Inflammatory macrophage (primary cell): ENCODE data around the gene ASNSD1.
"Not testable (repeated sequence)": the region's sequence is repeated elsewhere in the genome, so short reads cannot be mapped to it uniquely, and the experiment has no call there.

Source experiments
- DNase-seq, 2 donors: peaks; one replicate each; pipeline ENCODE4 v3.0.0-alpha.2; 2020 to 2022

Gene ASNSD1

DNA sequence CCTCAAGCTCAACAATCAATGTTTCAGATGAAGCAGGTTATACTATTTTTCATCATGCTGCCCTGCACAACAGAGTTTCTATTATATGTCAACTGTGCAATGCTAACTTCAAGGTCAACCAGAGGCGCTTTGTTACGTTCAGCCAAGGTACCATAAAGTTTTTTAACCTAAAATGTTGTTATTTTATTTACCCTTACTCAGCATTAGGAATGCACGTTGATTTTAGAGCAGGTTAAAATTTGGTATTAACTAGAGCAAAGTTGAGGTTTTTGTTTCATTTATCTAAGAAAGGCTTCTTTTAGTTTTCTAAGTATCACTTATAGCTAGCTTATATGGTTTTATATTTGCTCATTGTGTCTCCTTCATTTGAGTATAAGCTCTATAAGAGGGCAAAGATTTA is 35.0 kb downstream of the ASNSD1 start:
- DNase-seq, result no peak

DNA sequence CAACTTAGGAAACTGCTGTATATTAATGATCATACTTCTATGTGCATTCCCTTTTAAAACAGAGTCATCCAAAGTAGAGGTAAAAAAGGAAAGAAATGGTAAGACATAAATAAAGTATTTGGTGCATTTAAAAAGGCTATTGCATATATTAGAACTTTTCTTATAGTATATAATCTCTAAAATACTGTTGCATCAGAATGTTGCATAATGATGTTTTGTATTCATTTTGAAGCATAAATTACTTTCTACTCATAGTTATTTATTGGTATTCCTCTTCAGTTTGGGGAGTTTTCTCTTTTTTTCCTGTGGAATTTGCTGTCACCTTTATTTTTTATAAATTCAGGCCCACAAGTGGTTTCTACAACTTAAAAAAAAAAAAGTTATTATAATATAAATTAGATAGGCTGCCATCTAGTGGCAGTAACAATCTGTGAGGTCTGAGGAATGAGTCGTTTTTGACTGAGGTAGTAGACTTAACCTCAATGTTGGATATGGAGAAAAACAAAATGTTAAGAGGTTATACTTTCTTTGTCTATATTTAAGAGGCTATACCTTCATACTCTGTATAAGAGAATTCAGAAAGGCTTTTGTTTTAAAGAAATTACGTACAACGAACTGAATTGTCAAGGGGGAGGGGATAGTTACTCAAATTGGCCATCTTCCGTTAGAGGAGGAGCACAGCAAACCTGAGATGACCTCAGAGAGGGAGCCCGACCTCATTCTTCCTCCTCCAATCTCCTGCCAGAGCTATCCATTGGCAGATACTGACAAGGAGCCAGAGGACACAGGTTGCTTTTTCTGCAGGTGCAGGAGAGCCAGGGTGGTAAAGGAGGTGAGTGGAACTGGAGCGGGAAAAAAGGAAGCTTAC is 37.0 kb downstream of the ASNSD1 start:
- peak; percentile 43 to 67 for DNase-seq

DNA sequence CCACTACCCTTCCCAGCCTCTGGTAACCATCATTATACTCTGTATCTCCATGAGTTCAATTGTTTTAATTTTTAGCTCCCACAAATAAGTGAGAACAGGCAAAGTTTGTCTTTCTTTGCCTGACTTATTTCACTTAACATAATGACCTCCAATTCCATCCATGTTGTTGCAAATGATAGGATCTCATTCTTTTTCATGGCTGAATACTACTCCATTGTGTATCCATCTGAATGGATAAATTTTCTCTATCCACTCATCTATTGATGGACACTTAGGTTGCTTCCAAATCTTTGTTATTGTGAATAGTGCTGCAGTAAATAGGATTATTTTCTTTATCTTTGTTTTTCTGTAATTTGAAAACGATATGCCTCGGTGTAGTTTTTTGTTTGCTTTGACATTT is 39.4 kb downstream of the ASNSD1 start:
- no peak for DNase-seq

DNA sequence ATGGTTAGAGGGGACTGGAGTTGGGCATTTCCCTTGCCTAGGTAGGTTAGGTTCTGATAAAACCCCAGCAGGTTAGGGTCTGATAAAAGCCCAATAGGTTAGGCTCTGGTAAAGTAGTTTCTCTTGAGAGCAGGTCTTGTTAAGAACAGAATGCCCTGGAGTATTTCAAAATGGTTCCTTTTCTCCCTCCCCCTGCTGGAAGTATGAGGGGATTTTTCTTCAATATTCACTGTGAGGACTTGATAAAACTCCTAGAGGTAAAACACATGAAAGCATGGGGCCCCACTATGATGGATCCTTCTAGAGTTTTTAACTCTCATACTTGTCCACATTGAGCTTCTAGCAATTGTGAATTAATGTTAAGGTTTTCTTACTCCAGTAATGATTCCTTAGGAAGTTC is 40.8 kb downstream of the ASNSD1 start:
- no peak for DNase-seq

GRCh38 chr2:189709501-189710221 is 48.4 kb downstream of the ASNSD1 start:
- DNase-seq, result no peak

DNA sequence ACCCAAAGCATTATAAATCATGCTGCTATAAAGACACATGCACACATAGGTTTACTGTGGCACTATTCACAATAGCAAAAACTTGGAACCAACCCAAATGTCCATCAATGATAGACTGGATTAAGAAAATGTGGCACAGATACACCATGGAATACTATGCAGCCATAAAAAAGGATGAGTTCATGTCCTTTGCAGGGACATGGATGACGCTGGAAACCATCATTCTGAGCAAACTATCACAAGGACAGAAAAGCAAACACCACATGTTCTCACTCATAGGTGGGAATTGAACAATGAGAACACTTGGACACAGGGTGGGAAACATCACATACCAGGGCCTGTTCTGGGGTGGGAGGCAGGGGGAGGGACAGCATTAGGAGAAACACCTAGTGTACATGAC is 56.3 kb downstream of the ASNSD1 start:
- not testable (repeated sequence) for DNase-seq

- DNase-seq, result peak; percentile 51 to 69
These were observed 58.3 kb downstream of the ASNSD1 start for GRCh38 chr2:189719571-189719970.
